Central memory CD8-positive, alpha-beta T cell (primary cell): ENCODE data around the gene NAP1L4.

Source experiments
- ATAC-seq: fragments of 150-1000 bp; cut with Tn5 transposase; replicated peaks from 2 replicates; pipeline ENCODE4 v1.10.0; 2022; ENCODE audit warnings: mild to moderate bottlenecking, moderate FRiP score, moderate number of reproducible peaks; ENCODE audit not compliant: poor library complexity, severe bottlenecking; ENCODE audit errors: extremely low read depth
- DNase-seq, 2 donors: peaks; one replicate each; pipeline ENCODE4 v3.0.0; 2021; ENCODE audit warnings: low spot score in 2 of 2
- H3K27ac Mint-ChIP-seq: one replicate; pipeline ENCODE4 v1.8.0; 2022; ENCODE audit warnings: low read depth, mild to moderate bottlenecking, moderate library complexity, mixed read lengths
- H3K27me3 Mint-ChIP-seq: one replicate; pipeline ENCODE4 v1.8.0; 2022; ENCODE audit warnings: mixed read lengths
- H3K36me3 Mint-ChIP-seq: one replicate; pipeline ENCODE4 v1.8.0; 2022; ENCODE audit warnings: mild to moderate bottlenecking, moderate library complexity, mixed read lengths; ENCODE audit not compliant: insufficient read depth
- H3K4me1 Mint-ChIP-seq: one replicate; pipeline ENCODE4 v1.8.0; 2022; ENCODE audit warnings: mixed read lengths
- H3K4me3 Mint-ChIP-seq: one replicate; pipeline ENCODE4 v1.8.0; 2022; ENCODE audit warnings: mild to moderate bottlenecking, moderate library complexity, mixed read lengths
- H3K9me3 Mint-ChIP-seq: one replicate; pipeline ENCODE4 v1.8.0; 2022; ENCODE audit warnings: mixed read lengths

Gene NAP1L4

DNA sequence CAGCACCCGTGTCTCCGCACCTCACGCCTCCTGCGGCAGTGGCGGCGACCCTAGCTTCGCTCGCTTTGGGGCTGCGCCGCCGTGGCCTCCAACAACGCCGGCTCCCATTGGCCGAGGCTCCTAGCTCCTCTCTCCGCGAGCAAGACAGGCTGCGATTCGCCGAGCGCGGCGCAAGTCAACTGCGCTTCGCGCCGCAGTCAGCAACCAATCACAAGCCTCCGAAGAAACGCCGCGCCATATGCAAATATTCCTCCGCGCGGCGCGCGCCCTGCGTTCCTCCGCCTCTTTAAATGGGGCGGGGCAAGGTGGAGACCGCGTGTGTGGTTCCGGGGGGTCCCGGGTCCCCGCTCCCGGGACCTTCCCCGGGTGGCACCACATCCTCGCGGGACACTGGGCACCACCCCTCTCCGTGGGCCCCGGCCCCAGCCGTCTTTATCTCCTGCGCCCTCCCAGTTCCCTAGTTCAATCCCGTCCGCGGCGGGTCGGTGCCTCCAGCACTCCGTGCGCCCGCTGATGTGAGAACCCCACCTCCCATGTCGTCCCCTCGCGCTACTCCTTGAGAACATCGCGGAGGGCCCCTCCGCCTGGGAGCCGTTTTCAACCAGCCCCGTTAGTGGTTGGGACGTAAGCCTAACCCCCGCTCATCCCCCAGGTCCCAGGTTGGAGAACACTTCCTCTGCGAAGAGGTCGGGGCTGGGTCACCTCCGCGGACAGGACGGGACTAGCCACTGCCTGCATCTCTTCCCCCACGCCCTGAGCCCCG, at the start of gene NAP1L4:
TSS of gene NAP1L4 (minus strand) at position 96 of the 763 bp plus-strand sequence. CDS start 13,109 bp downstream, outside the sequence.
- peak; percentile 88 to 91 for DNase-seq
- Mint-ChIP-seq H3K36me3 (peaks cover 18% of the 10 kb centered on the region), H3K9me3 (no peaks in the 10 kb centered on the region), H3K4me1 (peaks cover 38% of the 10 kb centered on the region), H3K27ac (peak within 1 kb of the TSS; percentile 98), H3K27me3 (no peaks in the 10 kb centered on the region), H3K4me3 (peak within 1 kb of the TSS; percentile 98)
- peak; percentile 85 for ATAC-seq

DNA sequence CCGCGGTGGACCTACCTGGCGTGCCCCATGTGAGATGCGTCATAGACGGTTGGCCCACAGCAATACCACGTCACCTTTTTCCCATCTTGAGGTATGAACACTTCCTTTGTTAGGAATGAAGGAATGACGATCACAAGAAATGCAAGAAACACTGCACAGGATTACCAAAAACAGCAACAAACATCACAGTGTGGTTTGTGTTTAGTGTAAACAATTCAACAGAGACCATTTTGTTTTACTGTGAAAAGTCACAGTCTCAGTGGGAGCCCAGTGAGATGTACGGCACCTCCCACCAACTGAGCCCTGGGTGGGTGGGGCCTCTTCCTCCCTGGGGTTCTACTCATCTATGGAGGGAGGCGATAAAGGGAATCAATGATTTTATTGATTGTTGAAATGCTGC, 48.8 kb upstream of the NAP1L4 start:
- H3K36me3 Mint-ChIP-seq: peaks cover 36% of the 10 kb centered on the region
- DNase-seq: no peak

GRCh38 chr11:3037945-3038271, 45.8 kb upstream of the NAP1L4 start:
- Mint-ChIP-seq H3K27ac (no peak overlapping the region), H3K4me1 (peaks cover 31% of the 10 kb centered on the region), H3K36me3 (peaks cover 44% of the 10 kb centered on the region), H3K9me3 (no peaks in the 10 kb centered on the region), H3K27me3 (no peaks in the 10 kb centered on the region), H3K4me3 (no peak overlapping the region)
- DNase-seq: no peak
- no peak for ATAC-seq

More for the DNA sequence above, 48.8 kb upstream of the NAP1L4 start:
- no peaks in the 10 kb centered on the region for H3K9me3 Mint-ChIP-seq
- ATAC-seq: no peak
- no peak overlapping the region for H3K27ac Mint-ChIP-seq
- H3K4me3 Mint-ChIP-seq: no peak overlapping the region
- no peaks in the 10 kb centered on the region for H3K27me3 Mint-ChIP-seq
- peaks cover 41% of the 10 kb centered on the region for H3K4me1 Mint-ChIP-seq

DNA sequence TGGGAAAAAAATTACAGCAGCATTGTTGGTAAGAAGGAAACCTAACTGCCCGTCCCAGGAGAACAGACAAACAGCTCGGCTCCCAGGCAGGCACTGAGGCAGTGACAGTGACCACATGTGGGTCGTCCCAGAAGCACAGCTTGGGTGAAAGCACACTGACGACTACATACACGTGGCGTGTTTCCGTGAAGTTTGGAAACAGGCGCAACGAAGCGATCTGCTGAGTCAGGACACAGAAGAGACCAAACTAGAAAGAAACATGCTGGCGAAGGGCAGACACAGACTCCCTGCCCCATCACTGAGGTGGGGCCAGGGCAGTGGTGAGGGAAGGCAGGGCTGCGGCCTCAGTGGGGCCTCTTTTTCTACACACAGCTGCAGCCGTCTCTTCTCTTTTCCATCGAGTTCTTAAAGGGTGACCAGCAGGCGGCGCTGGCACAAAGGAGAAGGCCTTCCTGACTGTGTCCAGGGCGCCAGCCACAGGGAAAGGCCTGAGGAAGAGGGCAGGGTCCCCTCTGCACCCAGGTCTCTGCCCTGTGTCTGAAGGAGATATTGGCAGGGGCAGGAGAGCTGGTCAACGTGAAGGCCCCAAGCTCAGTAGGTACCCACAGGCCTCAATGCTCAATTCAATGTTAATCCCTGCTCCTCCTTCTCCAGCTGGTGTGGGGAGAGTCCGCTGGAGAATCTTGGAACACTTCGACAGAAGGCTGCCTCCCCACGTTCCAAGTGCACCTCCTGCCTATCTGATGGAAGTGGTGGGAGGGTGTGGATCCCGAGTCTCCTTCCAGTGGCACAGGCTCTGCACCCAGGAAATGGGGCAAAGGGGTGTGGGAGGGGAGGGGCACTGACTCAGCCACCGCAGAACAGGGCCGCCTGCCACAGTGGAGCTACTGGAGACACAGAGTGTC, 45.2 kb upstream of the NAP1L4 start:
- Mint-ChIP-seq H3K4me3 (no peak overlapping the region), H3K27ac (peak overlapping the region; percentile 41), H3K4me1 (peaks cover 30% of the 10 kb centered on the region)

DNA sequence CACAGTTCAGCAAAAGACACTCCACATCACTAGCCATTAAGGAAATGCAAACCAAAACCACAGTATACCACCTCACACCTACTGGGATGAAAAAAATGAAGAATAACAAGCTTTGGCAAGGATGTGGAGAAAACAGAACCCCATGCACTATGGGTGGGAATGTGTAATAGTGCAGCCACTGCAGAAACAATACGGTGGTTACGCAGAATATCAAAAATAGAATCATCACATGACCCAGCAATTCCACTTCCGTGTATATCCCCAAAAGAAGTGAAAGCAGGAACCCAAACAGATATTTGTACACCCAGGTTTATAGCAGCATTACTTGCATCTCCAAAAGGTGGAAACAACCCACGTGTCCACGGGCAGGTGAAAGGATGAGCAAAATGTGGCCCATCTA, 44.3 kb upstream of the NAP1L4 start:
- H3K27me3 Mint-ChIP-seq: no peaks in the 10 kb centered on the region
- H3K27ac Mint-ChIP-seq: peak overlapping the region; percentile 41
- ATAC-seq: no peak
- DNase-seq: no peak
- no peak overlapping the region for H3K4me3 Mint-ChIP-seq
- H3K4me1 Mint-ChIP-seq: peaks cover 26% of the 10 kb centered on the region
- H3K9me3 Mint-ChIP-seq: no peaks in the 10 kb centered on the region
- peaks cover 47% of the 10 kb centered on the region for H3K36me3 Mint-ChIP-seq

More for the DNA sequence above, 45.2 kb upstream of the NAP1L4 start:
- no peaks in the 10 kb centered on the region for H3K27me3 Mint-ChIP-seq
- no peaks in the 10 kb centered on the region for H3K9me3 Mint-ChIP-seq
- no peak for DNase-seq
- H3K36me3 Mint-ChIP-seq: peaks cover 47% of the 10 kb centered on the region
- ATAC-seq: no peak

GRCh38 chr11:3035333-3035732, 43.2 kb upstream of the NAP1L4 start:
- DNase-seq (no peak), ATAC-seq (no peak)
- no peak overlapping the region for H3K4me3 Mint-ChIP-seq
- H3K27me3 Mint-ChIP-seq: no peaks in the 10 kb centered on the region
- H3K27ac Mint-ChIP-seq: no peak overlapping the region
- H3K9me3 Mint-ChIP-seq: no peaks in the 10 kb centered on the region
- peaks cover 31% of the 10 kb centered on the region for H3K4me1 Mint-ChIP-seq
- peaks cover 51% of the 10 kb centered on the region for H3K36me3 Mint-ChIP-seq

- Mint-ChIP-seq H3K4me3 (no peak overlapping the region), H3K4me1 (peaks cover 16% of the 10 kb centered on the region), H3K27me3 (no peaks in the 10 kb centered on the region), H3K27ac (no peak overlapping the region), H3K9me3 (no peaks in the 10 kb centered on the region), H3K36me3 (peaks cover 37% of the 10 kb centered on the region)
- ATAC-seq (no peak), DNase-seq (no peak)
Observed at GRCh38 chr11:3030289-3031070, 38.4 kb upstream of the NAP1L4 start.

- ATAC-seq (no peak), DNase-seq (no peak)
- no peaks in the 10 kb centered on the region for H3K9me3 Mint-ChIP-seq
- peaks cover 16% of the 10 kb centered on the region for H3K4me1 Mint-ChIP-seq
- H3K27ac Mint-ChIP-seq: no peak overlapping the region
- no peak overlapping the region for H3K4me3 Mint-ChIP-seq
- H3K36me3 Mint-ChIP-seq: peaks cover 36% of the 10 kb centered on the region
- no peaks in the 10 kb centered on the region for H3K27me3 Mint-ChIP-seq
Observed at GRCh38 chr11:3028813-3029212, 36.7 kb upstream of the NAP1L4 start.

- H3K4me1 Mint-ChIP-seq: peaks cover 24% of the 10 kb centered on the region
- H3K4me3 Mint-ChIP-seq: no peak overlapping the region
- ATAC-seq (no peak), DNase-seq (no peak)
- H3K36me3 Mint-ChIP-seq: peaks cover 28% of the 10 kb centered on the region
- H3K9me3 Mint-ChIP-seq: no peaks in the 10 kb centered on the region
- H3K27ac Mint-ChIP-seq: no peak overlapping the region
- no peaks in the 10 kb centered on the region for H3K27me3 Mint-ChIP-seq
Observed at GRCh38 chr11:3026803-3027202, 34.7 kb upstream of the NAP1L4 start.

- H3K27me3 Mint-ChIP-seq: no peaks in the 10 kb centered on the region
- ATAC-seq: no peak
- DNase-seq: no peak
- H3K27ac Mint-ChIP-seq: peak overlapping the region; percentile 19
- peaks cover 31% of the 10 kb centered on the region for H3K36me3 Mint-ChIP-seq
- H3K4me1 Mint-ChIP-seq: peaks cover 18% of the 10 kb centered on the region
- H3K4me3 Mint-ChIP-seq: no peak overlapping the region
- no peaks in the 10 kb centered on the region for H3K9me3 Mint-ChIP-seq
Observed at GRCh38 chr11:3022982-3023381, 30.9 kb upstream of the NAP1L4 start.

GRCh38 chr11:3022300-3022967, 30.3 kb upstream of the NAP1L4 start:
- ATAC-seq (peak; percentile 19), DNase-seq (no peak)
- Mint-ChIP-seq H3K4me3 (no peak overlapping the region), H3K36me3 (peaks cover 33% of the 10 kb centered on the region), H3K9me3 (no peaks in the 10 kb centered on the region), H3K4me1 (peaks cover 16% of the 10 kb centered on the region), H3K27ac (peak overlapping the region; percentile 19), H3K27me3 (no peaks in the 10 kb centered on the region)

GRCh38 chr11:3021125-3021524, 29.0 kb upstream of the NAP1L4 start:
- Mint-ChIP-seq H3K4me3 (no peak overlapping the region), H3K27me3 (no peaks in the 10 kb centered on the region), H3K4me1 (peaks cover 16% of the 10 kb centered on the region), H3K36me3 (peaks cover 35% of the 10 kb centered on the region), H3K9me3 (no peaks in the 10 kb centered on the region), H3K27ac (no peak overlapping the region)
- DNase-seq (no peak), ATAC-seq (no peak)
